AG09319 (cell line): ENCODE measurements around the gene ZMIZ1.

ENCODE experiments used
- DNase-seq: peaks from one replicate; pipeline ENCODE4 v3.0.0-alpha.2; 2010; ENCODE audit warnings: low read depth; ENCODE audit errors: extremely low read depth
- CTCF ChIP-seq: IDR thresholded peaks from 2 replicates; pipeline ENCODE4 v1.5.1; 2011; ENCODE audit warnings: low read depth, mild to moderate bottlenecking, inconsistent platforms, low read length, moderate library complexity

Gene ZMIZ1

DNA sequence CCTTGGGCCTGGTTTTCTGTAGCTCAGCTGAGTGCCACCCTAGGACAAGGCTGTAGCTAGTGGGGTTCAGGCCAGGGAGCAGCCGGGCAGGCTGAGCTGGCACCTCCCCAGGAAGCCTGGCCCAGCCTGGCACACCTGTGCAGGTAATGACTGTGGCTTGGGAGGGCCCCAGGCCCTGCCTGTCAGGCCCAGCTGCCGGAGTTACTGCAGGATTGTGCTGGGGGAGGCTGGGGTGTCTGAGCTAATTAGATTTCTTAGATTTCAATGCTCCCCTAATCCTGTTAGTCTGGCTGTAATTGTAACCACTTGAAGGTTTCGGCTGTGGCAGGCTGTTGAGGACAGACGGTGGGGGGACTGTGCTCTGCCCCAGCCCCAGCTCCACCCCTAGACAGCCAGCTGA is 6.0 kb downstream of the ZMIZ1 start:
- TF ChIP-seq CTCF = no peak
- DNase-seq = no peak

GRCh38 chr10:79075418-79075817 is 6.7 kb downstream of the ZMIZ1 start:
- TF ChIP-seq CTCF = no peak
- DNase-seq = no peak

DNA sequence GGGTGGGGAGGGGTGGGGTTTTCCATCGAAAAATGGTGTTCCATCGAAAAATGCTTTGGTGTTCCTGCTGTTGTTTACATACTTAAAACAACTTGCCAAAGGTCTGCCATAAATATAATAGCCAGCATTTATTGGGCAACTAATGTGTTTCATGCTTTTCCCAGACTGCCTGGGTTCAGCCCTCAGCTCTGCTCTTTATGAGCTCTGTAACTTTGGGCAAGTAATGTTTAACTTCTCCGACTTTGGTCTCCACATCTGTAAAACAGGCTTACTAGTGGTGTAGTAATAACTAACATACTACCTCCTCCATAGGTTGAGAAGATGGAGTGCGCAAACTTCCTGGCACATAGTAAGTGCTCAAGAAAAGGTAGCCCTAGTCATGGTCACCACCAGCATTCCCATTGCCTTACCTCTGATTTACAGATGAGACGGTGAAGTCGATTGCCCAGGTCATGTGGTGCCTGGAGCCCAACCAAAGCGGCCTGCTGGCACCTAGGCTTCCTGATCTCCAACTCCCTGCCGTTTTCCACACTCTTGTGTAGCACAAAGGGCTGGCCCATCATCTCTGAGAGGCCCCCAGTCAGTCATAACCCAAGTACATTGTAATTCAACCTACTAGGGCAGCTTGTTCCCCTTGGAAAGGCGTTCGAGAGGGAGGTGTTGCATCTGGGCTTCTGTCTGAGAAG is 8.9 kb downstream of the ZMIZ1 start:
- no peak for TF ChIP-seq CTCF

GRCh38 chr10:79078367-79079053 is 9.7 kb downstream of the ZMIZ1 start:
- TF ChIP-seq CTCF = no peak
- DNase-seq = no peak

More for the DNA sequence above, 8.9 kb downstream of the ZMIZ1 start:
- no peak for DNase-seq

DNA sequence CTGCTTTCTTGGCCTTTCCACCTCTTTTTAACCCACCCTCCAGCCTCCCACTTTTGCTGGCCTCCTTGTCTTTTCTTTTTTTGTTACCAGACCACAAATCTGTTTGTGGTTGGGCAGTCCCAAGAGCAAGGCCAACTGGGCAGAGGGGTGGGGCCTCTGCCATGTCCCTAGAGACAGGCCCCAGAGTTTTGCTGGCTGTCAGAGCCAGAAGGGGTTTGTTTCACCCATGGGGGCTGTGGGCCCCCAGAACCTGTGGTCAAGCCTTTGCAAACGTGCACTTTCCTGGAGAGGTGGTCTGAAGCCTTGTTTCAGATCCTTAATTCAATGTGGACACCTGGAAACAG is 10.3 kb downstream of the ZMIZ1 start:
- no peak for DNase-seq
- TF ChIP-seq CTCF = no peak

GRCh38 chr10:79079490-79080355 is 11.0 kb downstream of the ZMIZ1 start:
- TF ChIP-seq CTCF = no peak; the same call in 1 of the 2 replicates
- DNase-seq = no peak
